ENCODE results near the gene TAS2R60.
"Not testable (repeated sequence)": the region's sequence is repeated elsewhere in the genome, so short reads cannot be mapped to it uniquely, and the experiment has no call there.

Gene TAS2R60

GRCh38 chr7:143444063-143444782, 970 bp downstream of the TAS2R60 start:
- no peak for DNase-seq (ENCODE audit: low read depth)

GRCh38 chr7:143444785-143445184, 1.5 kb downstream of the TAS2R60 start:
- no peak for DNase-seq (ENCODE audit: low read depth)

- DNase-seq (ENCODE audit: low read depth) = no peak
Observed at GRCh38 chr7:143447466-143447865, 4.2 kb downstream of the TAS2R60 start.

- DNase-seq (ENCODE audit: low read depth) = no peak
Observed at GRCh38 chr7:143448429-143448828, 5.2 kb downstream of the TAS2R60 start.

GRCh38 chr7:143449793-143450192, 6.5 kb downstream of the TAS2R60 start:
- no peak for DNase-seq (ENCODE audit: low read depth)

- DNase-seq (ENCODE audit: low read depth) = no peak
Observed at GRCh38 chr7:143451122-143451521, 7.9 kb downstream of the TAS2R60 start.

GRCh38 chr7:143451746-143452145, 8.5 kb downstream of the TAS2R60 start:
- DNase-seq (ENCODE audit: low read depth) = no peak

- no peak for DNase-seq (ENCODE audit: low read depth)
Observed at GRCh38 chr7:143452495-143452894, 9.2 kb downstream of the TAS2R60 start.

GRCh38 chr7:143454091-143454680, 10.9 kb downstream of the TAS2R60 start:
- DNase-seq (ENCODE audit: low read depth) = no peak

- DNase-seq (ENCODE audit: low read depth) = no peak
Observed at GRCh38 chr7:143455491-143455890, 12.2 kb downstream of the TAS2R60 start.

- DNase-seq (ENCODE audit: low read depth) = no peak
Observed at GRCh38 chr7:143455942-143456341, 12.7 kb downstream of the TAS2R60 start.

GRCh38 chr7:143456992-143457793, 13.9 kb downstream of the TAS2R60 start:
- no peak for DNase-seq (ENCODE audit: low read depth)

- no peak for DNase-seq (ENCODE audit: low read depth)
Observed at GRCh38 chr7:143458263-143458662, 15.0 kb downstream of the TAS2R60 start.

- DNase-seq (ENCODE audit: low read depth) = no peak
Observed at GRCh38 chr7:143458681-143459080, 15.4 kb downstream of the TAS2R60 start.

GRCh38 chr7:143459359-143459758, 16.1 kb downstream of the TAS2R60 start:
- DNase-seq (ENCODE audit: low read depth) = no peak

- no peak for DNase-seq (ENCODE audit: low read depth)
Observed at GRCh38 chr7:143460271-143460979, 17.2 kb downstream of the TAS2R60 start.

- DNase-seq (ENCODE audit: low read depth) = no peak
Observed at GRCh38 chr7:143462045-143462444, 18.8 kb downstream of the TAS2R60 start.

- DNase-seq (ENCODE audit: low read depth) = no peak
Observed at GRCh38 chr7:143463556-143463955, 20.3 kb downstream of the TAS2R60 start.

GRCh38 chr7:143463957-143464356, 20.7 kb downstream of the TAS2R60 start:
- DNase-seq (ENCODE audit: low read depth) = no peak

- no peak for DNase-seq (ENCODE audit: low read depth)
Observed at GRCh38 chr7:143467724-143468123, 24.5 kb downstream of the TAS2R60 start.

GRCh38 chr7:143472071-143472689, 28.9 kb downstream of the TAS2R60 start:
- DNase-seq (ENCODE audit: low read depth) = not testable (repeated sequence)
